Measurements from ENCODE around the gene PCDHGA10.
A peak's percentile ranks its signal among the peaks of the same experiment; 100 is the strongest.
"Not testable (repeated sequence)": the region's sequence is repeated elsewhere in the genome, so short reads cannot be mapped to it uniquely, and the experiment has no call there.

The PCDHGA10 gene

GRCh38 chr5:141392429-141393198 is 20.2 kb upstream of the PCDHGA10 start, which contains the start of gene PCDHGA8:
Gene PCDHGA8 (plus strand): TSS chr5:141392633. CDS start chr5:141392814, 181 bp downstream.
- DNase-seq (ENCODE audit: low read depth) = no peak

- DNase-seq (ENCODE audit: low read depth) = no peak
These were observed 19.5 kb upstream of the PCDHGA10 start for GRCh38 chr5:141393267-141393666.

GRCh38 chr5:141394401-141395187 is 18.2 kb upstream of the PCDHGA10 start:
- not testable (repeated sequence) for DNase-seq (ENCODE audit: low read depth)

- DNase-seq (ENCODE audit: low read depth) = peak; percentile 40
These were observed 14.8 kb upstream of the PCDHGA10 start, which contains the start of gene PCDHGB5 for GRCh38 chr5:141397756-141398551. Gene PCDHGB5 (plus strand): TSS chr5:141397947. CDS start chr5:141398128, 181 bp downstream.

GRCh38 chr5:141398608-141399007 is 14.2 kb upstream of the PCDHGA10 start:
- DNase-seq (ENCODE audit: low read depth) = no peak

- no peak for DNase-seq (ENCODE audit: low read depth)
These were observed 13.1 kb upstream of the PCDHGA10 start for GRCh38 chr5:141399555-141400258.

- DNase-seq (ENCODE audit: low read depth) = no peak
These were observed 10.1 kb upstream of the PCDHGA10 start, which contains the start of gene PCDHGA9 for GRCh38 chr5:141402553-141403243. Gene PCDHGA9 (plus strand): TSS chr5:141402778. CDS start chr5:141402953, 175 bp downstream.

GRCh38 chr5:141403387-141403786 is 9.4 kb upstream of the PCDHGA10 start:
- no peak for DNase-seq (ENCODE audit: low read depth)

- DNase-seq (ENCODE audit: low read depth) = peak; percentile 38
These were observed 4.8 kb upstream of the PCDHGA10 start, which contains the start of gene PCDHGB6 for GRCh38 chr5:141407790-141408505. Gene PCDHGB6 (plus strand): TSS chr5:141408021. CDS start chr5:141408203, 182 bp downstream.

- no peak for DNase-seq (ENCODE audit: low read depth)
These were observed 3.0 kb upstream of the PCDHGA10 start for GRCh38 chr5:141409598-141410306.

GRCh38 chr5:141411575-141411974 is 1.2 kb upstream of the PCDHGA10 start:
- DNase-seq (ENCODE audit: low read depth) = no peak

GRCh38 chr5:141413540-141414069 is 818 bp downstream of the PCDHGA10 start:
- no peak for DNase-seq (ENCODE audit: low read depth)

- not testable (repeated sequence) for DNase-seq (ENCODE audit: low read depth)
These were observed 1.9 kb downstream of the PCDHGA10 start for GRCh38 chr5:141414548-141415274.

- not testable (repeated sequence) for DNase-seq (ENCODE audit: low read depth)
These were observed 2.5 kb downstream of the PCDHGA10 start for GRCh38 chr5:141415275-141415618.

GRCh38 chr5:141417494-141418172 is 4.8 kb downstream of the PCDHGA10 start, which contains the start of gene PCDHGB7:
Gene PCDHGB7 (plus strand): TSS chr5:141417677. CDS start chr5:141417860, 183 bp downstream.
- DNase-seq (ENCODE audit: low read depth) = peak; percentile 59

GRCh38 chr5:141419074-141419880 is 6.5 kb downstream of the PCDHGA10 start:
- no peak for DNase-seq (ENCODE audit: low read depth)
